Activated CD4-positive, alpha-beta T cell treated with anti-CD3 and anti-CD28 coated beads, Interleukin-2, Interleukin-6, amounts not matched to agents 100 ng/mL and 50 ng/mL, durations not matched to agents 16 hours and 8 hours (primary cell): ENCODE measurements around the gene NFIC.

Source experiments
- DNase-seq: peaks from one replicate; pipeline ENCODE4 v3.0.0-alpha.2; 2020

Gene NFIC

GRCh38 chr19:3455393-3455955 is 89.1 kb downstream of the NFIC start:
- no peak for DNase-seq

GRCh38 chr19:3455960-3456601 is 89.7 kb downstream of the NFIC start:
- DNase-seq: no peak

GRCh38 chr19:3456925-3457527 is 90.6 kb downstream of the NFIC start:
- DNase-seq: no peak

- no peak for DNase-seq
Measured at GRCh38 chr19:3457528-3458228, 91.3 kb downstream of the NFIC start.

GRCh38 chr19:3458229-3459088 is 92.1 kb downstream of the NFIC start:
- DNase-seq: no peak

- no peak for DNase-seq
Measured at GRCh38 chr19:3459089-3459881, 92.9 kb downstream of the NFIC start.

GRCh38 chr19:3459965-3460582 is 93.7 kb downstream of the NFIC start:
- DNase-seq: no peak

- no peak for DNase-seq
Measured at GRCh38 chr19:3462991-3463713, 96.8 kb downstream of the NFIC start.

- DNase-seq: no peak
Measured at GRCh38 chr19:3463714-3464586, 97.6 kb downstream of the NFIC start.

GRCh38 chr19:3464587-3465235 is 98.3 kb downstream of the NFIC start:
- no peak for DNase-seq

GRCh38 chr19:3465552-3465951 is 99.2 kb downstream of the NFIC start:
- no peak for DNase-seq

- DNase-seq: no peak
Measured at GRCh38 chr19:3466635-3467034, 100.3 kb downstream of the NFIC start.

- DNase-seq: no peak
Measured at GRCh38 chr19:3467437-3468198, 101.2 kb downstream of the NFIC start.

- no peak for DNase-seq
Measured at GRCh38 chr19:3468211-3468610, 101.8 kb downstream of the NFIC start.

GRCh38 chr19:3469638-3470499 is 103.5 kb downstream of the NFIC start:
- no peak for DNase-seq

- no peak for DNase-seq
Measured at GRCh38 chr19:3470500-3471128, 104.2 kb downstream of the NFIC start.
